H1 (cell line): ENCODE data around the gene TMEM258. TPM values are rescaled to one million over a fixed set of nuclear protein-coding genes. Genes with fewer than 3 reads are reported as not detected.

Experiments
- BRCA1 ChIP-seq: IDR thresholded peaks from 2 replicates; pipeline ENCODE4 v1.6.1; 2012; ENCODE audit warnings: low read depth, low read length, improper control_type of control experiment
- CHD7 ChIP-seq: fragments of 300-600 bp; sonication (generic); IDR thresholded peaks from 2 replicates; pipeline ENCODE4 v1.7.1; 2012; ENCODE audit warnings: low read length, moderate library complexity, mild to moderate bottlenecking, inconsistent platforms; ENCODE audit not compliant: insufficient replicate concordance
- EZH2 ChIP-seq: fragments of 200-600 bp; sonication (generic); IDR thresholded peaks from 2 replicates; pipeline ENCODE4 v1.7.1; 2012; ENCODE audit warnings: low read depth, mild to moderate bottlenecking, moderate library complexity, low read length, inconsistent platforms; ENCODE audit not compliant: severe bottlenecking
- KDM4A ChIP-seq: IDR thresholded peaks from one replicate; pipeline ENCODE4 v1.7.1; 2012; ENCODE audit warnings: low read depth, mild to moderate bottlenecking, moderate library complexity, low read length, inconsistent platforms; ENCODE audit not compliant: severe bottlenecking
- POLR2A ChIP-seq, 2 experiments: IDR thresholded peaks; 1 replicate in 1 of 2; 2 replicates in 1 of 2; pipeline ENCODE4 v1.6.1; 2011; ENCODE audit warnings: low read depth in 2 of 2, low read length in 2 of 2, mild to moderate bottlenecking in 2 of 2; ENCODE audit errors: control extremely low read depth in 1 of 2
- RAD21 ChIP-seq, 2 experiments: IDR thresholded peaks in 1 of 2; conservative IDR thresholded peaks in 1 of 2; 2 replicates each; pipeline ENCODE4 v1.6.1; 2011; ENCODE audit warnings: low read depth in 2 of 2, low read length in 2 of 2, improper control_type of control experiment in 1 of 2, inconsistent platforms in 1 of 2, mild to moderate bottlenecking in 1 of 2, moderate library complexity in 1 of 2
- RBBP5 ChIP-seq: IDR thresholded peaks from 2 replicates; pipeline ENCODE4 v1.7.1; 2012; ENCODE audit warnings: low read depth, mild to moderate bottlenecking, inconsistent platforms, low read length, moderate library complexity, borderline replicate concordance
- RNF2 ChIP-seq: fragments of 200-900, 300-1000 bp; sonication (generic); IDR thresholded peaks from 2 replicates; pipeline ENCODE4 v1.7.1; 2016; ENCODE audit warnings: borderline replicate concordance, low read depth, mild to moderate bottlenecking, antibody characterized with exemption, low read length; ENCODE audit not compliant: poor library complexity, severe bottlenecking; ENCODE audit errors: missing control alignments
- RXRA ChIP-seq: IDR thresholded peaks from 2 replicates; pipeline ENCODE4 v1.6.1; 2011; ENCODE audit warnings: low read depth, mild to moderate bottlenecking, low read length, moderate library complexity; ENCODE audit not compliant: insufficient read depth
- TEAD4 ChIP-seq: IDR thresholded peaks from 2 replicates; pipeline ENCODE4 v1.6.1; 2012; ENCODE audit warnings: low read depth, low read length, inconsistent platforms, mixed read lengths
- polyA plus RNA-seq, 7 experiments: library from polyadenylated mRNA; depleted of rRNA in 3 of 7; stranded (reverse) in 5 of 7; unstranded in 2 of 7; fragments of >200 nt in 5 of 7; fragments of 200-250 nt in 2 of 7; gene quantifications; 1 replicate in 5 of 7; 2 replicates in 1 of 7; 4 replicates in 1 of 7; pipeline versions ENCODE4 v1.2.1 to v1.2.3, GENCODE V29; 2011 to 2013; ENCODE audit warnings: missing spikeins in 2 of 7, mixed read lengths in 2 of 7
- total RNA-seq: library from RNA; stranded (reverse); fragmentation: NEBNext Ultra II Directional; extraction: Animal tissue kit (Norgen Biotek cat#: 25700); gene quantifications from 2 replicates; pipeline ENCODE4 v1.2.1, GENCODE V29; 2021

TMEM258 gene
- total and polyA plus RNA-seq, 2 of the 8 experiments (the other 6 are each of a cell fraction or from before 2014, with no cell fraction given) = 186 to 759 TPM

GRCh38 chr11:61797263-61797944 lies 5.0 kb upstream of the TMEM258 start (continued):
- TF ChIP-seq BRCA1 (no peak), TEAD4 (no peak), KDM4A (no peak), RBBP5 (no peak), POLR2A (IDR thresholded peaks at IDR 0.05; ENCODE audit: control extremely low read depth in 1 of 2, low read depth in 2 of 2, low read length in 2 of 2) (peak; percentile 30 to 62; a peak in 2 of 3 replicates), CHD7 (no peak), RNF2 (no peak), RXRA (no peak), EZH2 (no peak), RAD21 (IDR thresholded peaks at IDR 0.05 in 1 of 2, conservative IDR thresholded peaks at IDR 0.05 in 1 of 2; ENCODE audit: low read depth in 2 of 2, low read length in 2 of 2) (peak; percentile 78 to 82)
